ENCODE data around the gene CACNA1G.

CACNA1G gene

DNA sequence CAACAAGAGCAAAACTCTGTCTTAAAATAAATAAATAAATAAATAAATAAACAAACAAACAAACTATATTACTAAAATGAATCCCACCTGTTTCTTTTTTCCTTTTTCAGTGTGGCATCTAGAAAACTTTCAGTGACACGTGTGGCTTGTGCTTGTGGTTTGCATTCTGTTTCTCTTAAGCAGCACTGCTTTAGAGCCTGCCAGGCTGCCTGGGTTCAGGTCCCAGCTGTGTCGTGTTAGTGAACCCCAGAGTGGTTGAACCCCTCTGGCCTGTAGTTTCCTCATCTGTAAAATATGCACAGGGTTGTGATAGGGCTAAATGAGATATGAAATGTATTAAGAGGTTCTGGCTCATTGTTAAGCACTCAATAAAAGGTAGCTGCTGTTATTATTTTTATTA lies 40.0 kb upstream of the CACNA1G start:
- H3F3A ChIP-seq (ENCODE audit: insufficient read depth, low read length), result no peaks in the 10 kb centered on the region
- no peaks in the 10 kb centered on the region for H3K27me3 ChIP-seq (ENCODE audit: insufficient read depth, low read length)
- H2AFZ ChIP-seq (ENCODE audit: low read length), result no peak overlapping the region
- no peaks in the 10 kb centered on the region for H3K9me2 ChIP-seq (ENCODE audit: low read depth, low read length)
- no peaks in the 10 kb centered on the region for H3K36me3 ChIP-seq (ENCODE audit: insufficient read depth, low read length)
- no peaks in the 10 kb centered on the region for H3K79me2 ChIP-seq (ENCODE audit: insufficient read depth, low read length)
- no peak overlapping the region for H3K27ac ChIP-seq (ENCODE audit: low read depth, low read length, poor library complexity, severe bottlenecking)
- no peak overlapping the region for H3K9ac ChIP-seq (ENCODE audit: low read length)
- TF ChIP-seq, protein P1, sequence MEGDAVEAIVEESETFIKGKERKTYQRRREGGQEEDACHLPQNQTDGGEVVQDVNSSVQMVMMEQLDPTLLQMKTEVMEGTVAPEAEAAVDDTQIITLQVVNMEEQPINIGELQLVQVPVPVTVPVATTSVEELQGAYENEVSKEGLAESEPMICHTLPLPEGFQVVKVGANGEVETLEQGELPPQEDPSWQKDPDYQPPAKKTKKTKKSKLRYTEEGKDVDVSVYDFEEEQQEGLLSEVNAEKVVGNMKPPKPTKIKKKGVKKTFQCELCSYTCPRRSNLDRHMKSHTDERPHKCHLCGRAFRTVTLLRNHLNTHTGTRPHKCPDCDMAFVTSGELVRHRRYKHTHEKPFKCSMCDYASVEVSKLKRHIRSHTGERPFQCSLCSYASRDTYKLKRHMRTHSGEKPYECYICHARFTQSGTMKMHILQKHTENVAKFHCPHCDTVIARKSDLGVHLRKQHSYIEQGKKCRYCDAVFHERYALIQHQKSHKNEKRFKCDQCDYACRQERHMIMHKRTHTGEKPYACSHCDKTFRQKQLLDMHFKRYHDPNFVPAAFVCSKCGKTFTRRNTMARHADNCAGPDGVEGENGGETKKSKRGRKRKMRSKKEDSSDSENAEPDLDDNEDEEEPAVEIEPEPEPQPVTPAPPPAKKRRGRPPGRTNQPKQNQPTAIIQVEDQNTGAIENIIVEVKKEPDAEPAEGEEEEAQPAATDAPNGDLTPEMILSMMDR (IDR thresholded peaks at IDR 0.05; ENCODE audit: low read length), result no peak
- no peak for TF ChIP-seq EZH2 (IDR thresholded peaks at IDR 0.05; ENCODE audit: borderline replicate concordance, low read length)
- no peak overlapping the region for H3K4me3 ChIP-seq (ENCODE audit: low read depth, low read length, poor library complexity, severe bottlenecking)
- no peaks in the 10 kb centered on the region for H4K20me1 ChIP-seq (ENCODE audit: insufficient read depth, low read length)
- no peaks in the 10 kb centered on the region for H3K9me3 ChIP-seq (ENCODE audit: low read length)
- H3K4me2 ChIP-seq (ENCODE audit: low read length), result no peak overlapping the region
- no peaks in the 10 kb centered on the region for H3K4me1 ChIP-seq (ENCODE audit: insufficient read depth, low read length, severe bottlenecking)

DNA sequence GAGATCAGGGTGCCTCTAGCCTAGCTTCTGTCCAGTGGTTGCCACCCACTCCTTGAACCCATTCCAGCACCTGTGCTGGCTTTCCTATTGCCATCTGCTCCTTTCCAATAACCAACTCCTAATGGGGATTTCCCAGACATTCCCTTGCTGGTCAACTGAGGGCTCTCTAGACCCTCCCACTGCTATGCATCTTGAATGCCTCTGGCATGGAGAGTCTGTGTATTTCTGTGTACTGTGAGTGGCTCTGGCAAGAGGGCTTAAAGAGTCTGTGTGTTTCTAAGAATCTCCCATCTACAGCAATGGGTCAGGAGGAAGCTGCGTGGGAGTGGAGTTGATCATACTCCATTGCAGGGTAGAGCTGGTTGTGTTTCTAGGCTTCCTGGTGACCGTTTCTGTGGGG lies 39.0 kb upstream of the CACNA1G start:
- no peaks in the 10 kb centered on the region for H3K9me3 ChIP-seq (ENCODE audit: low read length)
- no peaks in the 10 kb centered on the region for H3K9me2 ChIP-seq (ENCODE audit: low read depth, low read length)
- H3K9ac ChIP-seq (ENCODE audit: low read length), result no peak overlapping the region
- H3F3A ChIP-seq (ENCODE audit: insufficient read depth, low read length), result no peaks in the 10 kb centered on the region
- H3K79me2 ChIP-seq (ENCODE audit: insufficient read depth, low read length), result no peaks in the 10 kb centered on the region
- TF ChIP-seq EZH2 (IDR thresholded peaks at IDR 0.05; ENCODE audit: borderline replicate concordance, low read length), result no peak
- TF ChIP-seq, protein P1 (IDR thresholded peaks at IDR 0.05; ENCODE audit: low read length), result no peak
- H3K27me3 ChIP-seq (ENCODE audit: insufficient read depth, low read length), result no peaks in the 10 kb centered on the region
- H3K4me2 ChIP-seq (ENCODE audit: low read length), result no peak overlapping the region
- no peaks in the 10 kb centered on the region for H3K4me1 ChIP-seq (ENCODE audit: insufficient read depth, low read length, severe bottlenecking)
- H4K20me1 ChIP-seq (ENCODE audit: insufficient read depth, low read length), result no peaks in the 10 kb centered on the region
- H3K4me3 ChIP-seq (ENCODE audit: low read depth, low read length, poor library complexity, severe bottlenecking), result no peak overlapping the region
- H3K36me3 ChIP-seq (ENCODE audit: insufficient read depth, low read length), result no peaks in the 10 kb centered on the region
- H3K27ac ChIP-seq (ENCODE audit: low read depth, low read length, poor library complexity, severe bottlenecking), result no peak overlapping the region
- H2AFZ ChIP-seq (ENCODE audit: low read length), result no peak overlapping the region

DNA sequence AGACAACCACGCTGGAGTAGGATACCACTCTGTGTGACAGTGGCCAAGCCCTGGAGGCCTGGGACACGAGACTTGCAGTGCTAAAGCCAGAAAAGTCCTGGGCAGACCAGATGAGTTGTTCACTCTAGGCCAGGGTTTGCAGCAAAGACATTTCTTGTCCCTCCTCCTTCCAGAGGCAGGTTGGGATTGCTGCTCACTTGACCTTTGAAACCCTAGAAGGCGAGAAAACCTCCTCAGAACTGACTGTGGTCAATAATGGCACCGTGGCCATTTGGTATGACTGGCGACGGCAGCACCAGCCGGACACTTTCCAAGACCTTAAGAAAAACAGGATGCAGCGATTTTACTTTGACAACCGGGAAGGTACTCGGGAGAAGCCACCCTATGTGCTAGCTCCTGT lies 37.7 kb upstream of the CACNA1G start:
- H3K27ac ChIP-seq (ENCODE audit: low read depth, low read length, poor library complexity, severe bottlenecking), result no peak overlapping the region
- H3K9ac ChIP-seq (ENCODE audit: low read length), result no peak overlapping the region

More for the DNA sequence above, 37.7 kb upstream of the CACNA1G start:
- no peaks in the 10 kb centered on the region for H3K9me2 ChIP-seq (ENCODE audit: low read depth, low read length)
- no peaks in the 10 kb centered on the region for H3K4me1 ChIP-seq (ENCODE audit: insufficient read depth, low read length, severe bottlenecking)
- no peak for TF ChIP-seq EZH2 (IDR thresholded peaks at IDR 0.05; ENCODE audit: borderline replicate concordance, low read length)
- TF ChIP-seq, protein P1 (IDR thresholded peaks at IDR 0.05; ENCODE audit: low read length), result no peak
- no peak overlapping the region for H2AFZ ChIP-seq (ENCODE audit: low read length)
- H3K79me2 ChIP-seq (ENCODE audit: insufficient read depth, low read length), result no peaks in the 10 kb centered on the region
- no peaks in the 10 kb centered on the region for H3K27me3 ChIP-seq (ENCODE audit: insufficient read depth, low read length)
- no peak overlapping the region for H3K4me3 ChIP-seq (ENCODE audit: low read depth, low read length, poor library complexity, severe bottlenecking)
- no peaks in the 10 kb centered on the region for H3K36me3 ChIP-seq (ENCODE audit: insufficient read depth, low read length)
- no peak overlapping the region for H3K4me2 ChIP-seq (ENCODE audit: low read length)
- H3K9me3 ChIP-seq (ENCODE audit: low read length), result no peaks in the 10 kb centered on the region
- H3F3A ChIP-seq (ENCODE audit: insufficient read depth, low read length), result no peaks in the 10 kb centered on the region
- no peaks in the 10 kb centered on the region for H4K20me1 ChIP-seq (ENCODE audit: insufficient read depth, low read length)
